Spinal cord (tissue), 10 donors: ENCODE measurements around the gene BRICD5. TPM values are rescaled to one million over a fixed set of nuclear protein-coding genes. Genes with fewer than 3 reads are reported as not detected.

ENCODE experiments used
- DNase-seq, 6 donors: peaks; one replicate each; pipeline versions ENCODE4 v3.0.0 to v3.0.0-alpha.2; 2013 to 2015; ENCODE audit warnings: low spot score in 6 of 6, low read depth in 4 of 6
- H3K27ac ChIP-seq: one replicate; pipeline ENCODE4 v1.5.1; 2013; ENCODE audit warnings: low read depth, low read length, control low read depth
- H3K27me3 ChIP-seq: one replicate; pipeline ENCODE4 v1.6.1; 2013; ENCODE audit warnings: low read length; ENCODE audit not compliant: control insufficient read depth, insufficient read depth
- H3K36me3 ChIP-seq: one replicate; pipeline ENCODE4 v1.6.1; 2013; ENCODE audit warnings: low read length; ENCODE audit not compliant: control insufficient read depth, insufficient read depth
- H3K4me1 ChIP-seq: one replicate; pipeline ENCODE4 v1.6.1; 2013; ENCODE audit warnings: low read length; ENCODE audit not compliant: control insufficient read depth, insufficient read depth
- H3K4me3 ChIP-seq: one replicate; pipeline ENCODE4 v1.5.1; 2013; ENCODE audit warnings: low read depth, low read length, control low read depth
- H3K9me3 ChIP-seq: one replicate; pipeline ENCODE4 v1.6.1; 2013; ENCODE audit warnings: low read length; ENCODE audit not compliant: control insufficient read depth, insufficient read depth
- whole genome bisulfite sequencing: methylation state at CpG from one replicate; pipeline ENCODE4 v1.1.5; 2013; ENCODE audit warnings: missing lambda C conversion rate; ENCODE audit not compliant: insufficient coverage; 5-methylcytosine and 5-hydroxymethylcytosine counted together
- polyA plus RNA-seq, 2 donors: library from polyadenylated mRNA; unstranded; fragments of 120-200 nt; gene quantifications; one replicate each; pipeline ENCODE4 v1.2.1, GENCODE V29; 2013; ENCODE audit not compliant: insufficient read length in 2 of 2
- total RNA-seq, 2 donors: library from RNA; depleted of rRNA in 1 of 2; stranded (reverse); fragments of 120-200 nt in 1 of 2; fragments of >200 nt in 1 of 2; gene quantifications; one replicate each; pipeline versions ENCODE4 v1.2.3 to v1.2.4, GENCODE V29; 2013 to 2014
- donor health status: healthy.

BRICD5 gene
- total and polyA plus RNA-seq, 4 donors = 5.2 to 30.5 (median 17.5) TPM

DNA sequence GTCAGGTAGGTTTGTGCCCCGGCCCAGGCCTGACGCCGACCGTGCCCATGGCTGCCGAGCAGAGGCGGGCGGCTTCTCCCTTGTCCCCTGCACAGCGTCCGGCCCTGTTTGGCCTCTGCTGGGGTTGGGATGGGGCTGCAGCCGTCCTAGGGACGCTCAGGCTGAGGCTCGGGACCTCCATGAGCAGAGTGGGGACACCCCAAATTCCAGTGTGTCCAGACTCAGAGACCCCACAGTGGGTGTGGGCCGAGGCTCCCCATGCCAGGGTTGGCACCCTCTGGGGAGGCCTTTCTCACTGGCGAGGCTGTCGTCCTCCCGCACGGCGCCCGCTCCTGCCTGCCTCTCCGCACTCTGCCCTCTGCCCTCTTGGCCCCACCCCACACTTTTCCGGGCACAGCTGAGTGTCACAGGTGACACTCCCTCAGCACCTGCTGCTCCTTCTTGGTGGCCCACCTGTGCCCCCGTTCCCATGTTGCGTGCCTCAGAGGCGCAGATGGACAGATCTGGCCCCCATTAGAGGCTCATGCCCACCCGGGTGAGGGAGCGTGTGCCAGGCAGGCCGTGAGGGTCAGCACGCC is 39.0 kb downstream of the BRICD5 start:
- Histone ChIP-seq H3K4me3 (no peak overlapping the region), H3K27ac (no peak overlapping the region), H3K4me1 (peaks cover 8% of the 10 kb centered on the region), H3K36me3 (peaks cover 100% of the 10 kb centered on the region), H3K9me3 (no peaks in the 10 kb centered on the region), H3K27me3 (no peaks in the 10 kb centered on the region)
- no peak for DNase-seq
- WGBS = 95% methylated on average over 27 of the region's 28 CpGs

DNA sequence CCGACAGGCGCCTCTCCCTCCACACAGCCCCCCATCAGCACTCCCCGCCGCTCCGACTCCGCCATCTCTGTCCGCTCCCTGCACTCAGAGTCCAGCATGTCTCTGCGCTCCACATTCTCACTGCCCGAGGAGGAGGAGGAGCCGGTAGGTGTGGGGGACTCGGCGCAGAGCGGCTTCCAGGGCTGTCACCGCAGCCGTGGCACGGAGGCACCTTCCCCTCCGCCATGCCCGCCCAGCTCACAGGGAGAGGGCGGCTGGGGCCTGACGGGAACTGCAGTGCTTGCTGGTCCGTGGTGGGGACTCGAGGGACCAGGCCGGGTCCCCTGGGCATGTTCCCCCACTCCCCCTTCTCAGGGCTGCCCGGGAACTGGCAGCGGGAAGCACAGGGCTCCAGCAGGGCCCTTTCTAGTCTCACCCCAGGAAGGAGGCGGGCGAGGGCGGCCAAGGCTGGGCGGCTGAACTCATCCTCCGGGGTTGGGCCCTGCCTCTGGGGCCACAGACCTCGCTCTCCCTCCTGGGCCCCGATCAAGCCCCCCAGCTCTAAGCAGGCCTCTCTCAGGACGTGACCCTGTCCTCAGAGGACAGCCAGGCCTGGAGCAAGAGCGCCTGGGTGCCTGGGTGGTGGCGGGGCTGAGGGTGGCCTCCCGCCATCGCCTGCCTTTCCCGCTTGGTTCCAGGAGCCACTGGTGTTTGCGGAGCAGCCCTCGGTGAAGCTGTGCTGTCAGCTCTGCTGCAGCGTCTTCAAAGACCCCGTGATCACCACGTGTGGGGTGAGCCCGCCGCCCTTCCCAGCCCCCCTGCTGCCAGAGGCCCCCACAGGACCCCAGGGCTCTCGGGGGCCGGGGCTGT is 39.9 kb downstream of the BRICD5 start:
- no peaks in the 10 kb centered on the region for H3K27me3 ChIP-seq

DNA sequence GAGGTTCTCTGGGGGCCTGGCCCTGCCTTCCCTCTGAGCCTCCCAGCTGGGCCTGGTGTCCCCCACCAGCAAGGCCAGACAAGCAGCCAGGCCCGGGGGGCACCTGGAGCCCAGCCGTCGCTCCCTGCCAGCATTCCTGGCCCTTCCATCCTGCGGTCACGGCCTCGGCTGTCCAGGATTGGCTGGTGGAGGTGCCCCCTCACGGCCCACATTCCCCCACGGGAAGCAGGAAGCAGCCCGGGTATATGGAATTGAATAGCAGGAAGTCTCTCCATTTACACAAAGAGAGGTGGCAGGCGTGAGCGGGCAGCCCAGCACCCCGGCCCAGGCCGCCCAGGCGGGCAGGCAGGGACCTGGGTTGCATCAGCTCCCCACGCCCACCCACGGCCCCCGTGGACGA is 40.6 kb downstream of the BRICD5 start:
- no peaks in the 10 kb centered on the region for H3K9me3 ChIP-seq
- peaks cover 100% of the 10 kb centered on the region for H3K36me3 ChIP-seq
- no peaks in the 10 kb centered on the region for H3K27me3 ChIP-seq
- H3K27ac ChIP-seq = no peak overlapping the region
- no peak for DNase-seq
- WGBS = 87% methylated on average over 12 of the region's 18 CpGs
- peaks cover 8% of the 10 kb centered on the region for H3K4me1 ChIP-seq
- no peak overlapping the region for H3K4me3 ChIP-seq

More for the DNA sequence above, 39.9 kb downstream of the BRICD5 start:
- DNase-seq = no peak
- WGBS = 93% methylated on average over 43 of the region's 47 CpGs
- Histone ChIP-seq H3K4me3 (no peak overlapping the region), H3K36me3 (peaks cover 100% of the 10 kb centered on the region), H3K4me1 (peaks cover 8% of the 10 kb centered on the region), H3K27ac (no peak overlapping the region), H3K9me3 (no peaks in the 10 kb centered on the region)

DNA sequence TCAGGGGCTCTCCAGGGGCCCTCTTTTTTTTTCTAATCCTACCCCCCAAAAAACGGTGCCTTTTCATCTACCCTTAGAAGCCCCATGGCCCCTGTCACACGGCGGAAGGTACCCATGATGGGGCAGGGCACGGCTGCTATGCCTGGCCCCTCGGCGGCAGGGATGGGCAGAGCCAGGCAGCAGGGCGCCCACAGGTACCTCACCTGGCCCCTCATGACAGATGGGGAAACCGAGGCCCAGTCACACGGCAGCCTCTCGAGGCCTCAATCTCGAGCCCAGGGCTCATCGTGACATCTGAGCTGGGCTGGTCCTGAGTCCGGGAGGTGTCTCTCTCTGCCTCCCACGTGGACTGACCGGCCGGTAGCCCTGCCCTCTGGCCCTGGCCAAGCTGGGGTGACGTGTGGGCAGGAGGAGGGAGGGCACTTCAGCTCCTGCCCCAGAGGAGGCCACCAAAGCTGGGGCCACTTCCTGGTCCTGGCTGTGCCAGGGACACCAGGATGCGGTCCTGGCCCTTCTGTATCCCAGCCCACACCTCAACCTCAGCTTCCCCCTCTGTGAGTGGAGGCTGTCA is 43.5 kb downstream of the BRICD5 start:
- Histone ChIP-seq H3K9me3 (no peaks in the 10 kb centered on the region), H3K4me1 (peaks cover 11% of the 10 kb centered on the region), H3K27me3 (no peaks in the 10 kb centered on the region), H3K4me3 (no peak overlapping the region), H3K36me3 (peaks cover 96% of the 10 kb centered on the region), H3K27ac (no peak overlapping the region)
- no peak for DNase-seq
- WGBS = 95% methylated on average over 16 of the region's 18 CpGs

DNA sequence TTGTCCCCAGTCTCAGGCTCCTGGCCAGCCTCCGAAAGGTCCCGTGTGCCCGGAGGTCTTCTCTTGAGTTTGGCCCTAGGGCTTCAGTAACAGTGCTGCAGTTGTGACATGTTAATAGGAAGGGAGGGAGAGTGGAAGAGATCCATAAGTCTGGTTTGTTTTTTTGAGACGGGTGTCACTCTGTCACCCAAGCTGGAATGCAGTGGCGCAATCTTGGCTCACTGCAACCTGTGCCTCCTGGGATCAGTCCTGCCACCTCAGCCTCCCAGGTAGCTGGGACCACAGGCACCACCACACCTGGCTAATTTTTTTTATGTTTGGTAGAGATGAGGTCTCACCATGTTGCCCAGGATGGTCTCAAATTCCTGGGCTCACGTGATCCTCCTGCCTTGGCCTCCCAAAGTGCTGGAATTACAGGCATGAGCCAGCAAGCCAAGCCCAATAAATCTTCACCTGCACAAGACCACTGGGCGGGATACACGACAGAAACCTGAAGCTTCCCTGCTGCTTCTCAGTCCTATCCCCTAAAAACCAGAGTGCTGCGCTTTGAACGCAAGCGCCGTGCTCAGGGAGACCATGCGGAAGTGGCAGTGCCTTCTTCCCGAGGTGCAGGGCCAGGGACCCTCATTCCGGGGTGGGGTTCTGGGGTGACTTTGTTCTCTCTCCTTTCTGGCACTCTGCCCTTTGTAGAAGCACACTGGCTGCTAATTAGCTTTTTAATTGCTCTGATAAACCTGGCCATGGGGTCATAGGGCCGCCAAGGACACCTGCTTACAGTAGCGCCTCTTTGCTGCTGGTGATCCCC is 44.2 kb downstream of the BRICD5 start:
- H3K36me3 ChIP-seq = peaks cover 96% of the 10 kb centered on the region

DNA sequence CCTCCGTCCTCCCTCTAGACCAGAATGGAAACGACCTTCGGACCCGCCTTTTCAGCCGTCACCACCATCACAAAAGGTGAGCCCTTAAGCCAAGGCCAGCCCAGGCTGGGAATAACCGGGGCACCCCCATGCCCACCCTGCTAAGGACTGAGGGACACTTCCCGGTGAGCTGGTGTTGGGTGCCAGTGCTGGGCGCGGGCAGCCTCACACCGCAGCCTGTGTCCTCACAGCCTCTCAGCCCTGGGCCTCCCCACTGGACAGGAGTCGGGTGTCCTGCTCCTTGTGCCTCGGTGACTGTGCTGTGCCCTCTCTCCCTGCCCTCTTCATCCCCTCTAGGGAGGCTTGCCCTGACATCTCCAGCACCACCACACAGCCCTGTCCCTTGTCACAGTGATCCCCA is 44.8 kb downstream of the BRICD5 start:
- DNase-seq = no peak
- Histone ChIP-seq H3K36me3 (peaks cover 95% of the 10 kb centered on the region), H3K27me3 (no peaks in the 10 kb centered on the region), H3K4me1 (peaks cover 24% of the 10 kb centered on the region), H3K4me3 (no peak overlapping the region), H3K9me3 (no peaks in the 10 kb centered on the region), H3K27ac (no peak overlapping the region)
- WGBS = 98% methylated on average over 11 of the region's 12 CpGs

More for the DNA sequence above, 44.2 kb downstream of the BRICD5 start:
- no peak for DNase-seq
- Histone ChIP-seq H3K27ac (no peak overlapping the region), H3K9me3 (no peaks in the 10 kb centered on the region), H3K4me1 (peaks cover 18% of the 10 kb centered on the region), H3K4me3 (no peak overlapping the region), H3K27me3 (no peaks in the 10 kb centered on the region)
- 92% methylated on average over 14 of the region's 17 CpGs for WGBS

DNA sequence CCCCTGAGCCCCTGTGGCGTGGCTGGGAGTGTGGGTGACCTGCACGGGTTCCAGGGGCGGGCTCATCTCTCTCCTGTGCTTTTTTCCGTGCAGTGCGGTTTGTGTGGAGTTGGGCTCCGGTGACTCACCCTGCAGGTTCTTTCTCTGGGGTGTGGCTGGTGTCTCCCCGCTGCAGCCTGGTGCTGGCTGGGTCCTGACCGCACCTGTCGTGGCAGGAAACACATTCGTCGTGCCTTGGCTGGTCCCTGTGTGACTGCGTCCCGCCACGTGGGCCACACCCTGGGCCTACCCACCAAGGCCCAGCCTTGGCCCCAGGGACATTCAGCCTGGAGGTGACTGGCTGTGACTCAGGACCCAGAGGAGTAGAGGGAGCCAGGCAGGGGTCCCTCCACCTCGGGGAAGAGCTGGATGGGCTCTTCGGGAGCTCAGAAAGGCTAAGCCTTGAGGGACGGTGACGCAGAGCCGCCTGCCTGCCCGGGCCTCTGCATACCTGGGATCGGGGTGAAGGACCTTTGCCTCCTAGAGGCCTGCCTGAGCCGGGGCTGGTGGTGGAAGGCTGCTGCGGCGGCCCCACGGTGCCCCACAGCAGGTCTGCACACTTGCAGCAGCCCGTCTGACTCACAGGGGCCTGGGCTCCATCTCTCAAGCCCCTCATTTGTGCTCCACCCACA is 47.3 kb downstream of the BRICD5 start:
- Histone ChIP-seq H3K9me3 (no peaks in the 10 kb centered on the region), H3K27me3 (no peaks in the 10 kb centered on the region), H3K4me3 (no peak overlapping the region), H3K27ac (no peak overlapping the region), H3K36me3 (peaks cover 91% of the 10 kb centered on the region), H3K4me1 (peaks cover 41% of the 10 kb centered on the region)
- WGBS = 93% methylated on average over 23 of the region's 26 CpGs
- no peak for DNase-seq

DNA sequence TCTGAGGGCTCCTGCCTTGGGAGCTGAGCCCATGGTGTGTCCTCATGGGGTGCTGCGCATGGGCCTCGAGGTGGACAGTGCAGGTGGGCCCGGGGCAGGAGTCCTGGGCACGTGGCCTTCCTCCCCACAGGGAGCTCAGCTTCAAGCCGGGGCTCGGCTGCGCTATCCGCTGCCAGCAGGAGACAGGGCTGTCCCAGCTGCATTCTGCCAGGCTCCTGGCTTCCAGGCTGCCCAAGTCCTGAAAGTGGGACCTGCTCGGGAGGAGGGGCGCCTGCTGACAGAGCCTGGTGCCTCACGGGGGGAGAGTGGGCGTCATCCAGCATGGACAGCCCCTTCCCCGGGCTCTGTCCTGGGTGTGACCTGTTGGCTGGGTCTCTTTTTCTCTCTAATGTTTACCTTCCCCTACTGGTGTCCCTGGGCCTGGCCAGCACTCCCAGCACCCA is 48.0 kb downstream of the BRICD5 start:
- WGBS = 72% methylated on average over 11 of the region's 13 CpGs
- Histone ChIP-seq H3K4me1 (peaks cover 48% of the 10 kb centered on the region), H3K4me3 (no peak overlapping the region), H3K9me3 (no peaks in the 10 kb centered on the region), H3K36me3 (peaks cover 91% of the 10 kb centered on the region), H3K27me3 (no peaks in the 10 kb centered on the region), H3K27ac (no peak overlapping the region)
- DNase-seq = no peak

DNA sequence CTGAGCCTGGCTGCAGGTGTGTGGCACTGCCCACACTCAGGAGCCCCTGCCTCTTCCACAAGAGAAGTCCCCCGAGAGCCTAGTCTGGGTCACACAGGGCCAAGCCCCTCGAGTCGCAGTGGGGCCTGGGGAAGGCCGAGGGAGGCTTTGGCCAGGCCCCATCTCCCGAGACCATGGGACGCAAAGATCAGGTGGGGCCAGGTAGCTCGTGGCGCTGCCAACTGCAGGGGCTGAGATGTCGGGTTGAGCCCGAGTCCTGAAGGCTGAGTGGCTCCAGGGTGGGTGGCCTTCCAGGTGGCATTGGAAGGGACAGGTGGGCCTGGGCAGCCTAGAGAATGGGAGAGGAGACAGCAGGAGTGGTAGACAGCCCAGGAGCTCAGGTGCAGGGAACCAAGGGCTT is 48.8 kb downstream of the BRICD5 start:
- H3K4me3 ChIP-seq = no peak overlapping the region
- no peak overlapping the region for H3K27ac ChIP-seq
- H3K36me3 ChIP-seq = peaks cover 90% of the 10 kb centered on the region
- no peaks in the 10 kb centered on the region for H3K27me3 ChIP-seq
- peaks cover 56% of the 10 kb centered on the region for H3K4me1 ChIP-seq
- 97% methylated on average over 10 of the region's 10 CpGs for WGBS
- no peaks in the 10 kb centered on the region for H3K9me3 ChIP-seq
- DNase-seq = no peak
